Left hindlimb (tissue), 1 donor: ENCODE data around the gene CHRNA7.
A peak's percentile ranks its signal among the peaks of the same experiment; 100 is the strongest.

Experiments used
- DNase-seq: peaks from one replicate; pipeline ENCODE4 v3.0.0-alpha.2; 2018

CHRNA7 gene

DNA sequence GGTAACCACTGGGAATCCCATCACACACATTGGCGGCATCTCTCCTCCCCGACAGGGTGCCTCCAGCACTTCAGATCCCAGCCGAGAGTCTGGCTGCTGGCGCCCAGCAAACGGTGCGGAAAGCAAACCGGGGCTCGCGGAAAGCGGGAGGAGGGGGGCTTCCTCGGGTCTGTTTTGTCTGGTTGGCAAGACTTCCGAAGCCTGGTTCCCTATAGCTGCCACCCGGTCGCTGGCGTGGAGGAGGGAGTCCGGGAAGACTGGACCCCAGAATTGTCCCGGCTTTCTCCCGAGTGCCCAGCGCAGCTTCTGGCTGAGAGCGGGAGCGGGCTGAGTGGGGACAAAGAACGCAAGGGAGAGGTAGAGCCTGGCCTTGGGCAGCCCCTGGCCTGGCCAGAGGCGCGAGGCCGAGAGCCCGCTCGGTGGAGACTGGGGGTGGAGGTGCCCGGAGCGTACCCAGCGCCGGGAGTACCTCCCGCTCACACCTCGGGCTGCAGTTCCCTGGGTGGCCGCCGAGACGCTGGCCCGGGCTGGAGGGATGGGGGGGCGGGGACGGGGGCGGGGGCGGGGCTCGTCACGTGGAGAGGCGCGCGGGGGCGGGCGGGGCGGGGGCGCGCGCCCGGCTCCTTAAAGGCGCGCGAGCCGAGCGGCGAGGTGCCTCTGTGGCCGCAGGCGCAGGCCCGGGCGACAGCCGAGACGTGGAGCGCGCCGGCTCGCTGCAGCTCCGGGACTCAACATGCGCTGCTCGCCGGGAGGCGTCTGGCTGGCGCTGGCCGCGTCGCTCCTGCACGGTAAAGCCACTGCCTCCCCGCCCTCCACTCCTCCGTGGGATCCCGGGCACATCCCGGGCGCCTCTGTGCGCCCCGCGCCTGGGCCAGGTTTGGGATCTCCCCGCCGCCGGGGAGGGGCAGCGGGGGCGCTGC is at the start of gene CHRNA7:
Gene CHRNA7, plus strand, starts transcription at position 654 of the 920 bp plus-strand sequence. Its CDS starts 80 bp downstream, at position 734.
- DNase-seq, result peak; percentile 89

- no peak for DNase-seq
Observed at GRCh38 chr15:31985607-31986006, 44.7 kb upstream of the CHRNA7 start.

DNA sequence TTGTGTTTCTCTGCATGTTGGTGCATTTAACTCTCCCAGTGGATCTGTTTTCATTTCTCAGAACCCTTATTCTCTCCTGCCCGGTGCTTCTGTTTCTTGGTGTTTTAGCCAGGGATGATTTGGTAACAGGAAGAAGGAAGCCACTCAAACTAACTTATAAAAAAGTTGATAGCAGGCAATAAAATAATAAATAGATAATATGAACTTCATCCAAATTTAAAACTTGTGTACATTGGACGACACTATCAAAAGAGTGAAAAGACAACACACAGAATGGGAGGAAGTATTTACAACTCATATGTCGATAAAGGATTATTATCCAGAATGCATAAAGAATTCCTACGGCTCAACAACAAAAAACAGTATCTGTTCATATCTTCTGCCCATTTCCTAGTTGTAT is 37.3 kb upstream of the CHRNA7 start:
- DNase-seq, result no peak

GRCh38 chr15:31997711-31998110 is 32.6 kb upstream of the CHRNA7 start:
- no peak for DNase-seq

DNA sequence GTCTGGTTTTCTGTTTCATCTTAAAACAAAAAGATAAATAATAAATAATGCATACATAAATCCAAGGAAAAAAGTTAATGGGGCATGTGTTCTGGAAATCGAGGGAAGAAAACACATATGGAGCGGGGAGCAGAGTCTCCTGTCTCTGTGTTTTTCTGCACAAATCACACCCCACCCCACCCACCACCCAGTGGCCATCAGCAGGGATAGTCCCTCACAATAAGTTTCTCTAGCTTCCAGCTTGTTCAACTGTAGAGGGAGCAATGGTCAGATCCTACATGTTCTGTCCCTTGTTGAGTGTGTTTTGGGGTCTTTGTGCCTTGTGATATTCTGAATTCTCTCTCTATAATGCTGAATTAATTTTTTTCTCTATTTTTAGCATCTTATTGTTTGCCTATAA is 26.8 kb upstream of the CHRNA7 start:
- DNase-seq, result no peak

GRCh38 chr15:32004249-32004648 is 26.1 kb upstream of the CHRNA7 start:
- DNase-seq, result no peak

GRCh38 chr15:32007355-32007960 is 22.9 kb upstream of the CHRNA7 start:
- DNase-seq, result no peak

- no peak for DNase-seq
Observed at GRCh38 chr15:32014953-32015352, 15.4 kb upstream of the CHRNA7 start.

DNA sequence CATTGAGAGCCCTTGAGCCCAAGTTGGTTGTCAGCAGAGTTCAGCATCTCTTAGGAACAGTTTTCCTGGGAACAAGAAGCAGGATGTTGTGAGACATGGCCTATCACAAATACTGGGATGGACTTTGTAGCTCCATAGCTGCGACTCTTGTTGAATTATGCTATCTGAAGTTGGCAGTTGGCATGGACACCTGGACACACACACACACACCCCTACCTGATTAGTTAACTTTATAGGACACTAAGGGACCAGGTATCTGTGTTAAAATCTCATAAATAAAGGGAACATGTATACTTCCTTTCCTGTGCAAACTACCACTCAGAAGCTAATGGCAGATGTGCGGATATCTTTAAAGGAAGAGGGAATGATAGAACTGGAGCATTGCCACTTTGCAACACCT is 10.2 kb upstream of the CHRNA7 start:
- no peak for DNase-seq

GRCh38 chr15:32028921-32029320 is 1.4 kb upstream of the CHRNA7 start:
- DNase-seq, result no peak

DNA sequence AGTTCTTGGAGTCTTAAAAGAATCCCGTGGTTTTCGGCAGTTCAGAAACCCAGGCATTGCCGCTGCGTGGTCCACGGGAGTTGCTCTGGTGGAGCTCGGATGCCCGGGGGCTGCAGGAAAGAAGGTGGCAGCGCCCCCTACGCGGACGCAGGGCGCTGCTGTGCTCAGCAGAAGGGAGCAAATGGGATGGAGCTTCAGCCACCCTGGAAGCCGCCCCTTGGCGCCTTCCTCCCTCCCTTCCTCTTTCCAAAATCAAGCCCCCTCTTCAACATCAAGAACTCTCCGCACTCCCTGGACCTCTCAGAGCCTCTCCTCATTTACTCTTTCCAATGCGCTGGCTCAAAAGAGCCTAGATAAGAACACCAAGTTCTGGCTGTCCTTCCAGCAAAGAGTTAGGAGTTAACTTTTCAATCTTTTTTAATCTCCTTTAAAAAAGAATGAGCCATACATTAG is 880 bp upstream of the CHRNA7 start:
- peak; percentile 50 for DNase-seq

GRCh38 chr15:32030795-32031194 is 480 bp downstream of the CHRNA7 start:
- peak; percentile 38 for DNase-seq

DNA sequence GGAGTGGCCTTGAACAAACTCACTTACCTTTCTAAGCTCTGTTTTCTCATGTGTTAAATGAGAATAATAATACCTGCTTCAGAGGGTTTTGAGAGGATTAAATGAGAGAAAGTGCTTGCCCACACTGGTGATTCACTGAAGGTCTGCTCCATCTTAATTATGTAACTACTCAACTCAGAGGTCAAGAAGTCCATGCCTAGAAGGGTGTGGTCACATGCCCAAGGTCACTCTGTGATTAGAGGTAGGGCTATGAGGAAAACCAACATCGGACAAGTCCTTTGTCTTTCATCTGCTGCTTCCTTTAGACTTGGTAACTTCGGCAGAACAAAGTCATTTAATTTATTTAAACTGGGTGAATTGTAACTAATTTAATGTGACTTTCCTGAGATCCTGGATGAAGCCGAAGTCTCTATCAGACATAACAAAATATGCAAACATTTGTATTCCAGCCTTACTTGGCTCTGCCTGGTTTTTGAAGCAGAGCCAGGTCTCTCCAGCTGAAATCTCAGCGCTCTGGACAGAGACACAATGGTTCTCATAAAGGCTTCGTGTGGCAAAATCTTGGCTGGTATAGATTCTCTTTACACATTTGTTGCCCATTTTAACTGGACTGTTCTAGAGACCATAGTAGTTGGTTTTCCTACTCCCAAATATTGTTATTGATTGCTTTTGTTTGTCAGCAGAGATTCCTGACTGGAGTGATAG is 3.0 kb downstream of the CHRNA7 start:
- DNase-seq, result no peak

- DNase-seq, result no peak
Observed at GRCh38 chr15:32034106-32034505, 3.8 kb downstream of the CHRNA7 start.

GRCh38 chr15:32035285-32035684 is 5.0 kb downstream of the CHRNA7 start:
- no peak for DNase-seq

GRCh38 chr15:32036971-32037370 is 6.7 kb downstream of the CHRNA7 start:
- no peak for DNase-seq

DNA sequence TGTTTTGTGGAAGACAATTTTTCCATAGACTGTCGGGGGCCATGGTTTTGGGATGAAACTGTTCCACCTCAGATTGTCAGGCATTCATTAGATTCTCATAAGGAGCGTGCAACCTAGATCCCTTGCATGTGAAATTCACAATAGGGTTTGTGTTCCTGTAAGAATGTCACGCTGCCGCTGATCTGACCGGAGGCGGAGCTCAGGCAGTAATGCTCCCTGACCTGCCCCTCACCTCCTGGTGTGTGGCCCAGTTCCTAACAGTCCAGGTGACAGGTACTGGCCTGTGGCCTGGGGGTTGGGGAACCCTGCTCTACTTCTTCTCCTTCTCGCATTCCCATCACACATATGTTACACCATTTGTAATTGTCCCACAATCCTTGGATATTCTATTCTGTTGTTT is 11.0 kb downstream of the CHRNA7 start:
- DNase-seq, result no peak

DNA sequence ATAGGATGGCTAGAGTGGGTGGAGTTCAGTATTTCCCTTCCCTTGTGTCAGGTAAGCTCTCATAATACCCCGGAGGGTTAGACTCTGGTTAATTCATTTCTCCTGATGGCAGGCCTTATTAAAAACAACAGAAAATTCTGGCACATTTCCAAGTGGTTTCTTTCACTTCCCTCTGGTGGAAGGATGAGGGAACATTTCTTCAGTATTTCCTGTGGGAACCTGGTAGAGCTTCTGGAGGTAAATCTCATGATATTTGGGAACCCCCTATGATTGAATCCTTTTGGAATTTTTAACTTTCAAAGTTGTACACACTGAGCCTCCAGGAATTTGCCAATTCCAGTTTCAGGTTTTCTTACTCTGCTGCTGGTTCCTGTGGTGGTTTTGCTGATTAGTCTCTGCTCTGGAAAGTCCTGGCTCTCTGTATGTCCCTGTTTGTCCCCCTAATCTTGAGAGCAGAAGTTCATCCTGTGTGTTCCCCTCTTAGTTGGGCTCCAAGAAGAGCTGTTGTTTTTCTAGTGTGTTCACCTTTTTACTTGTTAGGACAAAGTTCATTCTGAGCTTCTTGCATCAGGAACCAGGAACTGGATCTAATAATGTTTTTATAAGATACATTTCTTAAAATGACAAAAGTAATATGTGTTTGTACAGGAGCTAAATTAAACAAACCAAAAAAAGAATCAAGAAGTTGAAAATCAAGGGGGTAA is 12.1 kb downstream of the CHRNA7 start:
- no peak for DNase-seq

DNA sequence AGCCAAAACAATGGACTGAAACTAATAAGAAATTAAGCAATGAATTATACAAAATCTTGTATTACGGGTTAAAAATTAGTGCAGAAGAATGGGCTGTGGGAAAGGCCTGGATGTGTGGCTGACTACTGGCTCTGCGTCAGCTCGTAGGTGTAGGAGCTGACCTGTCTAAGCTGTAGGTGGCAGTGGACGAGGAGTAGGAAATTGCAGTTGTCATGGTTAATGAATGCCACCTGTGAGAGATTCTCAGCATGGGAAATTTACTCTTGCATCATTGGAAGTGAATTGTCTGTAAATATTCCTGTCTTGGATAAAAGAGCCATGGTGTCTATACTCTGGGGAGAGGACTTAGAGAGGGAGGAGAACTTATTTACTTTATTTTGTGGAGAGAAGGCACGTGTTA is 23.4 kb downstream of the CHRNA7 start:
- no peak for DNase-seq

DNA sequence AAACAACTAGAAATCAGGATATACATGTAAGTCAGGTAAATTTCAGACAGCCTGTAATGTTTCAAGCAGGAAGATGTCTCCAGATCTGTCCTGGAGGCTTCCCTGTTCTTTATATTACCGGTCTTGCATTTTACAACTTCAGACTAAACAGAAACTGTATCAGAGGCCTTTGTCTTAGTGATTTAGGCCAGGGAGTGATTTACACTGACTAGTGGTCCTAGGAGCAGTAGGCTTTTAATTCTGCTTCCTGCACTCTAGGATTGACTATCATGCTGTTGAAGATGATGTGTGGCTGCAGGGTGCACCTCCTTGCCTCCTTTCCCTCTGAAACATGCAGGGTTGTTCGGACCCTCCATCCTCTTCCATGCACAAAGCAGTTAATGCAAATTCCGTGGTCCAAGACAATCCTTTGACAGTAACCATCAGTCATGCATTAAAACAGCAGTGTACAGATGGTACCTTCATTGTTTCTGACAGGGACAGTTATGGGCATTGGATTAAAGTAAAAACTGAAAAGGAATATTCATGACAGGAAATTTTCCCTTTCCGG is 27.6 kb downstream of the CHRNA7 start:
- no peak for DNase-seq

- no peak for DNase-seq
Observed at GRCh38 chr15:32060706-32061105, 30.4 kb downstream of the CHRNA7 start.

GRCh38 chr15:32067115-32067514 is 36.8 kb downstream of the CHRNA7 start:
- no peak for DNase-seq
